Transverse colon (tissue), 3 donors: ENCODE data around the gene RBM19.

Experiments used
- CTCF ChIP-seq, 5 experiments: fragments of 200-600 bp in 3 of 5; fragments of 450-650 bp in 2 of 5; sonication (generic) in 3 of 5; IDR thresholded peaks; 1 replicate in 2 of 5; 2 replicates in 3 of 5; pipeline ENCODE4 v1.5.1; 2016 to 2017; ENCODE audit warnings: antibody characterized with exemption in 5 of 5, inconsistent platforms in 3 of 5, mild to moderate bottlenecking in 2 of 5, moderate library complexity in 1 of 5
- EP300 ChIP-seq: sonication (generic); formaldehyde crosslinking; IDR thresholded peaks from one replicate; pipeline ENCODE4 v1.6.1; 2017; ENCODE audit warnings: antibody characterized with exemption, low read depth
- POLR2A ChIP-seq: fragments of 450-650 bp; IDR thresholded peaks from one replicate; pipeline ENCODE4 v1.6.1; 2016; ENCODE audit warnings: antibody characterized with exemption, mild to moderate bottlenecking, moderate library complexity

GRCh38 chr12:113796066-113796827 is 169.9 kb downstream of the RBM19 start:
- TF ChIP-seq EP300 (no peak), POLR2A (no peak), CTCF (IDR thresholded peaks at IDR 0.05) (no peak)
